ENCODE data around the gene TUBD1. TPM values are rescaled to one million over a fixed set of nuclear protein-coding genes. Genes with fewer than 3 reads are reported as not detected.

TUBD1 gene
- total and polyA plus RNA-seq, 2 of the 13 experiments (the other 11 are each of a cell fraction or from before 2014, with no cell fraction given) = 18.2 to 25.9 TPM

GRCh38 chr17:59830846-59831486 lies 61.8 kb downstream of the TUBD1 start (continued):
- TF ChIP-seq CHD2 (IDR thresholded peaks at IDR 0.05; ENCODE audit: low read depth, low read length) = no peak
- no peak for TF ChIP-seq ZHX2 (IDR thresholded peaks at IDR 0.05; ENCODE audit: low read depth)
- TF ChIP-seq ZHX2 (CRISPR knock-in tag; IDR thresholded peaks at IDR 0.05; ENCODE audit: borderline replicate concordance) = no peak
- TF ChIP-seq TFDP2 (CRISPR knock-in tag; IDR thresholded peaks at IDR 0.05) = no peak
- TF ChIP-seq ZNF362 (CRISPR knock-in tag; IDR thresholded peaks at IDR 0.05; ENCODE audit: borderline replicate concordance) = no peak
- TF ChIP-seq ZNF180 (CRISPR knock-in tag; IDR thresholded peaks at IDR 0.05; ENCODE audit: borderline replicate concordance, low read depth) = no peak
- TF ChIP-seq ETV5 (CRISPR knock-in tag; IDR thresholded peaks at IDR 0.05; ENCODE audit: borderline replicate concordance) = no peak
- TF ChIP-seq ARHGAP35 (CRISPR knock-in tag; IDR thresholded peaks at IDR 0.05; ENCODE audit: borderline replicate concordance) = no peak
- TF ChIP-seq ATF4 (CRISPR knock-in tag; IDR thresholded peaks at IDR 0.05) = no peak
- no peak for TF ChIP-seq HIC2 (CRISPR knock-in tag; IDR thresholded peaks at IDR 0.05; ENCODE audit: low read depth)
- no peak for TF ChIP-seq ZBTB7A (CRISPR knock-in tag; IDR thresholded peaks at IDR 0.05)
- no peak for TF ChIP-seq ZNF562 (CRISPR knock-in tag; IDR thresholded peaks at IDR 0.05; ENCODE audit: borderline replicate concordance)
- 0 out of 2 replicates have a peak, but pooled peaks have one; percentile 15 for TF ChIP-seq CREM (IDR thresholded peaks at IDR 0.05)
- TF ChIP-seq CREM (CRISPR knock-in tag; IDR thresholded peaks at IDR 0.05) = no peak
- no peak for TF ChIP-seq MATR3 (CRISPR knock-in tag; IDR thresholded peaks at IDR 0.05)
- peak; percentile 85 for TF ChIP-seq ZNF770 (CRISPR knock-in tag; IDR thresholded peaks at IDR 0.05)
